Activated T-helper 1 cell treated with anti-CD3 and anti-CD28 coated beads, Interleukin-2, amount 50 U/mL, for 16 hours (primary cell): ENCODE results near the gene MBD3.

ENCODE experiments used
- DNase-seq, 2 donors: peaks; one replicate each; pipeline ENCODE4 v3.0.0-alpha.2; 2020; ENCODE audit warnings: low read depth in 1 of 2, low spot score in 1 of 2

Gene MBD3

GRCh38 chr19:1599460-1599846, 6.8 kb upstream of the MBD3 start:
- no peak for DNase-seq

GRCh38 chr19:1598777-1599459, 6.3 kb upstream of the MBD3 start:
- no peak for DNase-seq

- no peak for DNase-seq
Measured at GRCh38 chr19:1593501-1593772, 772 bp upstream of the MBD3 start.

- DNase-seq, result peak; percentile 57 to 78
Measured at GRCh38 chr19:1592024-1592754, 476 bp downstream of the MBD3 start.

- DNase-seq, result no peak
Measured at GRCh38 chr19:1591421-1592023, 1.1 kb downstream of the MBD3 start.

GRCh38 chr19:1590641-1591397, 1.8 kb downstream of the MBD3 start:
- DNase-seq, result no peak

- DNase-seq, result no peak
Measured at GRCh38 chr19:1587872-1588271, 4.8 kb downstream of the MBD3 start.

- DNase-seq, result no peak
Measured at GRCh38 chr19:1585243-1585580, 7.5 kb downstream of the MBD3 start.

- DNase-seq, result no peak
Measured at GRCh38 chr19:1584500-1585242, 8.0 kb downstream of the MBD3 start.

GRCh38 chr19:1582201-1582600, 10.5 kb downstream of the MBD3 start:
- DNase-seq, result no peak

GRCh38 chr19:1580957-1581356, 11.7 kb downstream of the MBD3 start:
- DNase-seq, result no peak

GRCh38 chr19:1580382-1580781, 12.3 kb downstream of the MBD3 start:
- no peak for DNase-seq

- DNase-seq, result no peak
Measured at GRCh38 chr19:1579222-1579621, 13.4 kb downstream of the MBD3 start.

- no peak for DNase-seq
Measured at GRCh38 chr19:1577929-1578618, 14.6 kb downstream of the MBD3 start.

- no peak for DNase-seq
Measured at GRCh38 chr19:1577090-1577928, 15.4 kb downstream of the MBD3 start.

GRCh38 chr19:1576242-1577089, 16.2 kb downstream of the MBD3 start:
- DNase-seq, result no peak

- DNase-seq, result no peak
Measured at GRCh38 chr19:1575323-1576241, 17.1 kb downstream of the MBD3 start.
